B cell (primary cell): ENCODE results near the gene ABHD14A. TPM values are rescaled to one million over a fixed set of nuclear protein-coding genes. Genes with fewer than 3 reads are reported as not detected.

ENCODE experiments used
- ATAC-seq: fragments of 200-7000 bp; cut with Tn5 transposase; one replicate; pipeline ENCODE4 v1.10.0; 2021; ENCODE audit warnings: low read depth, mild to moderate bottlenecking, moderate number of reproducible peaks, moderate library complexity
- CTCF ChIA-PET: fragments of 350-600 bp; sonication (Branson Sonifier 250); formaldehyde crosslinking; loops from one replicate; lab custom pipeline; 2021; ENCODE audit warnings: antibody characterized with exemption, inconsistent platforms; lab: Charles Lee
- POLR2A ChIA-PET: fragments of 350-600 bp; sonication (Branson Sonifier 250); formaldehyde crosslinking; loops from one replicate; lab custom pipeline; 2021; ENCODE audit warnings: antibody characterized with exemption; lab: Charles Lee
- DNase-seq: peaks from one replicate; pipeline ENCODE4 v3.0.0; 2013
- H2AFZ ChIP-seq: 2 replicates; pipeline ENCODE4 v1.6.1; 2012; ENCODE audit warnings: mild to moderate bottlenecking, low read depth, low read length; ENCODE audit not compliant: insufficient read depth, poor library complexity, severe bottlenecking
- H3K27ac ChIP-seq, 2 donors: 1 replicate in 1 of 2; 2 replicates in 1 of 2; pipeline ENCODE4 v1.5.1; 2012 to 2013; ENCODE audit warnings: low read length in 2 of 2, mild to moderate bottlenecking in 2 of 2, moderate library complexity in 1 of 2
- H3K27me3 ChIP-seq, 4 experiments: fragments of 200-600 bp in 1 of 4; sonication (generic) in 1 of 4; replicated peaks in 1 of 4; 1 replicate in 2 of 4; 2 replicates in 2 of 4; pipeline versions ENCODE4 v1.6.1 to v1.7.0; 2013 to 2016; ENCODE audit warnings: low read length in 3 of 4, mild to moderate bottlenecking in 2 of 4, mixed read lengths in 1 of 4, moderate library complexity in 1 of 4; ENCODE audit not compliant: insufficient read depth in 4 of 4, control insufficient read depth in 3 of 4; ENCODE audit errors: control extremely low read depth in 1 of 4
- H3K36me3 ChIP-seq, 2 experiments: replicated peaks in 1 of 2; 1 replicate in 1 of 2; 2 replicates in 1 of 2; pipeline versions ENCODE4 v1.6.1 to v1.7.1; 2013; ENCODE audit warnings: low read length in 1 of 2; ENCODE audit not compliant: insufficient read depth in 2 of 2, control insufficient read depth in 1 of 2; ENCODE audit errors: control extremely low read depth in 1 of 2, extremely low read depth in 1 of 2
- H3K4me1 ChIP-seq, 2 donors: fragments of 200-600 bp in 1 of 2; sonication (generic) in 1 of 2; 1 replicate in 1 of 2; 2 replicates in 1 of 2; pipeline versions ENCODE4 v1.5.1 to v1.6.1; 2013 to 2017; ENCODE audit warnings: low read length in 2 of 2; ENCODE audit not compliant: control insufficient read depth in 2 of 2, insufficient read depth in 2 of 2
- H3K4me2 ChIP-seq: replicated peaks from 2 replicates; pipeline ENCODE3; 2012; ENCODE audit warnings: mild to moderate bottlenecking, low read depth, low read length; ENCODE audit not compliant: poor library complexity, severe bottlenecking
- H3K4me3 ChIP-seq, 5 experiments: fragments of 200-600 bp in 1 of 5; sonication (generic) in 1 of 5; 1 replicate in 3 of 5; 2 replicates in 2 of 5; pipeline versions ENCODE4 v1.5.1 to v1.7.0; 2011 to 2016; ENCODE audit warnings: low read length in 4 of 5, mild to moderate bottlenecking in 4 of 5, low read depth in 2 of 5, control low read depth in 1 of 5, moderate library complexity in 1 of 5; ENCODE audit not compliant: insufficient read depth in 1 of 5; ENCODE audit errors: control extremely low read depth in 1 of 5, extremely low read depth in 1 of 5
- H3K79me2 ChIP-seq: fragments of 200-600 bp; sonication (generic); one replicate; pipeline ENCODE4 v1.6.0; 2016; ENCODE audit warnings: low read length; ENCODE audit not compliant: control insufficient read depth, insufficient read depth
- H3K9ac ChIP-seq: fragments of 200-600 bp; sonication (generic); 2 replicates; pipeline ENCODE4 v1.6.1; 2017; ENCODE audit warnings: mild to moderate bottlenecking, low read length, moderate library complexity
- H3K9me3 ChIP-seq, 3 donors: one replicate each; pipeline versions ENCODE4 v1.6.1 to v1.7.1; 2013; ENCODE audit warnings: low read length in 2 of 3; ENCODE audit not compliant: control insufficient read depth in 2 of 3, insufficient read depth in 1 of 3; ENCODE audit errors: control extremely low read depth in 1 of 3
- H4K20me1 ChIP-seq: 2 replicates; pipeline ENCODE4 v1.6.0; 2012; ENCODE audit warnings: mild to moderate bottlenecking, low read length; ENCODE audit not compliant: insufficient read depth, control insufficient read depth, poor library complexity, severe bottlenecking
- H3K27ac Mint-ChIP-seq: one replicate; pipeline ENCODE4 v1.8.0; 2021; ENCODE audit warnings: mixed read lengths
- H3K27me3 Mint-ChIP-seq: one replicate; pipeline ENCODE4 v1.8.0; 2021; ENCODE audit warnings: mixed read lengths
- H3K4me1 Mint-ChIP-seq: one replicate; pipeline ENCODE4 v1.8.0; 2021; ENCODE audit warnings: mixed read lengths
- H3K4me3 Mint-ChIP-seq: one replicate; pipeline ENCODE4 v1.8.0; 2021; ENCODE audit warnings: mixed read lengths
- H3K9me3 Mint-ChIP-seq: one replicate; pipeline ENCODE4 v1.8.0; 2022; ENCODE audit warnings: mixed read lengths; ENCODE audit not compliant: insufficient read depth
- CTCF ChIP-seq: fragments of 200-600 bp; IDR thresholded peaks from one replicate; pipeline ENCODE4 v1.8.0; 2022; ENCODE audit warnings: antibody characterized with exemption, mild to moderate bottlenecking
- EZH2 ChIP-seq: IDR thresholded peaks from 2 replicates; pipeline ENCODE4 v1.6.1; 2012; ENCODE audit warnings: borderline replicate concordance, low read depth, mild to moderate bottlenecking, moderate library complexity, low read length; ENCODE audit not compliant: insufficient read depth, poor library complexity, severe bottlenecking
- WGBS: methylation state at CpG from one replicate; pipeline ENCODE4 v1.1.5; 2013; ENCODE audit warnings: missing lambda C conversion rate; ENCODE audit not compliant: insufficient coverage; 5-methylcytosine and 5-hydroxymethylcytosine counted together
- intact Hi-C: fragments of 100-400 bp; cut with micrococcal nuclease; formaldehyde crosslinking; loops from one replicate; pipeline ENCODE4 v1.10.0; 2022
- polyA plus RNA-seq: library from polyadenylated mRNA; depleted of rRNA; stranded (reverse); fragments of >200 nt; gene quantifications from 2 replicates; pipeline ENCODE4 v1.2.3, GENCODE V29; 2012
- total RNA-seq, 2 donors: library from RNA; stranded (reverse); fragments of 120-200 nt in 1 of 2; gene quantifications; 1 replicate in 1 of 2; 2 replicates in 1 of 2; pipeline versions ENCODE4 v1.2.3 to v1.2.4, GENCODE V29; 2013 to 2022

Gene ABHD14A
- total and polyA plus RNA-seq, 2 donors (not counting 1 experiment from before 2014, with no cell fraction given), result 11.9 to 28.8 TPM

- Mint-ChIP-seq H3K4me1 (peaks cover 5% of the 10 kb centered on the region), H3K9me3 (no peaks in the 10 kb centered on the region), H3K4me3 (no peak overlapping the region), H3K27me3 (no peaks in the 10 kb centered on the region), H3K27ac (no peak overlapping the region)
- intact Hi-C loops, result no loop called here
- ATAC-seq, result no peak
- Histone ChIP-seq H3K27me3 (no peaks in the 10 kb centered on the region), H3K9ac (no peak overlapping the region), H3K4me3 (no peak overlapping the region), H3K36me3 (no peaks in the 10 kb centered on the region), H3K9me3 (no peaks in the 10 kb centered on the region), H4K20me1 (no peaks in the 10 kb centered on the region), H2AFZ (no peak overlapping the region), H3K27ac (no peak overlapping the region), H3K79me2 (no peaks in the 10 kb centered on the region), H3K4me1 (peaks cover 6 to 13% of the 10 kb centered on the region in 2 donors), H3K4me2 (no peak overlapping the region)
- CTCF ChIA-PET, result no interaction called here
- WGBS, result 46% methylated on average over 15 of the region's 15 CpGs
- no peak for DNase-seq
- TF ChIP-seq EZH2 (no peak), CTCF (no peak)
- POLR2A ChIA-PET, result no interaction called here
Measured at GRCh38 chr3:52005571-52005986, 30.7 kb downstream of the ABHD14A start.

- no peak overlapping the region for H3K4me3 ChIP-seq
- no peaks in the 10 kb centered on the region for H3K27me3 ChIP-seq
- no peak overlapping the region for H3K9ac ChIP-seq
- H3K27ac ChIP-seq, result no peak overlapping the region
- ChIA-PET CTCF (interaction anchor here (1.8 kb wide), 1 partner anchor 137 kb away, joined by 7 read pairs; no protein-coding TSS in a partner anchor), POLR2A (no interaction called here)
- no peaks in the 10 kb centered on the region for H4K20me1 ChIP-seq
- H3K36me3 ChIP-seq, result no peaks in the 10 kb centered on the region
- no peak for TF ChIP-seq EZH2
- no peak for TF ChIP-seq CTCF
- 62% methylated on average over 7 of the region's 8 CpGs for WGBS
- no peaks in the 10 kb centered on the region for H3K9me3 ChIP-seq
- no peaks in the 10 kb centered on the region for H3K79me2 ChIP-seq
- intact Hi-C loops, result no loop called here
- peaks cover 6 to 12% of the 10 kb centered on the region in 2 donors for H3K4me1 ChIP-seq
- Mint-ChIP-seq H3K4me3 (no peak overlapping the region), H3K9me3 (no peaks in the 10 kb centered on the region), H3K27ac (no peak overlapping the region), H3K4me1 (peaks cover 5% of the 10 kb centered on the region), H3K27me3 (no peaks in the 10 kb centered on the region)
- no peak for DNase-seq
- no peak overlapping the region for H3K4me2 ChIP-seq
- H2AFZ ChIP-seq, result no peak overlapping the region
- ATAC-seq, result no peak
Measured at GRCh38 chr3:52006017-52006819, 31.4 kb downstream of the ABHD14A start.
